Large intestine (tissue), 3 donors: ENCODE measurements around the gene HYI. TPM values are rescaled to one million over a fixed set of nuclear protein-coding genes. Genes with fewer than 3 reads are reported as not detected.
A peak's percentile ranks its signal among the peaks of the same experiment; 100 is the strongest.
"Not testable (repeated sequence)": the region's sequence is repeated elsewhere in the genome, so short reads cannot be mapped to it uniquely, and the experiment has no call there.

Experiments
- DNase-seq, 2 donors: peaks; one replicate each; pipeline versions ENCODE4 v3.0.0 to v3.0.0-alpha.2; 2013
- H3K27ac ChIP-seq: one replicate; pipeline ENCODE4 v1.5.1; 2013; ENCODE audit warnings: low read length
- H3K27me3 ChIP-seq: 2 replicates; pipeline ENCODE4 v1.6.1; 2013; ENCODE audit warnings: low read length; ENCODE audit not compliant: control insufficient read depth, insufficient read depth
- H3K36me3 ChIP-seq: 2 replicates; pipeline ENCODE4 v1.6.1; 2013; ENCODE audit warnings: low read length; ENCODE audit not compliant: control insufficient read depth, insufficient read depth
- H3K4me1 ChIP-seq: one replicate; pipeline ENCODE4 v1.6.1; 2013; ENCODE audit warnings: low read length; ENCODE audit not compliant: control insufficient read depth, insufficient read depth
- H3K4me3 ChIP-seq: one replicate; pipeline ENCODE4 v1.5.1; 2013; ENCODE audit warnings: low read length
- H3K9me3 ChIP-seq: one replicate; pipeline ENCODE4 v1.6.1; 2013; ENCODE audit warnings: mild to moderate bottlenecking, low read depth, low read length, moderate library complexity; ENCODE audit not compliant: control insufficient read depth
- WGBS: methylation state at CpG from one replicate; pipeline ENCODE4 v1.1.5; 2013; ENCODE audit warnings: low lambda C conversion rate; ENCODE audit not compliant: insufficient coverage; 5-methylcytosine and 5-hydroxymethylcytosine counted together
- polyA plus RNA-seq: library from polyadenylated mRNA; unstranded; fragments of 120-200 nt; gene quantifications from one replicate; pipeline ENCODE4 v1.2.1, GENCODE V29; 2013

The HYI gene
- polyA plus RNA-seq, 1 donor: 68.1 TPM

GRCh38 chr1:43484367-43484766 lies 30.6 kb upstream of the HYI start:
- no peaks in the 10 kb centered on the region for H3K27me3 ChIP-seq
- H3K27ac ChIP-seq: no peak overlapping the region
- DNase-seq: no peak
- H3K9me3 ChIP-seq: peaks cover 3% of the 10 kb centered on the region
- H3K4me1 ChIP-seq: no peaks in the 10 kb centered on the region
- H3K36me3 ChIP-seq: no peaks in the 10 kb centered on the region
- WGBS: 100% methylated on average over 1 of the region's 2 CpGs
- no peak overlapping the region for H3K4me3 ChIP-seq

DNA sequence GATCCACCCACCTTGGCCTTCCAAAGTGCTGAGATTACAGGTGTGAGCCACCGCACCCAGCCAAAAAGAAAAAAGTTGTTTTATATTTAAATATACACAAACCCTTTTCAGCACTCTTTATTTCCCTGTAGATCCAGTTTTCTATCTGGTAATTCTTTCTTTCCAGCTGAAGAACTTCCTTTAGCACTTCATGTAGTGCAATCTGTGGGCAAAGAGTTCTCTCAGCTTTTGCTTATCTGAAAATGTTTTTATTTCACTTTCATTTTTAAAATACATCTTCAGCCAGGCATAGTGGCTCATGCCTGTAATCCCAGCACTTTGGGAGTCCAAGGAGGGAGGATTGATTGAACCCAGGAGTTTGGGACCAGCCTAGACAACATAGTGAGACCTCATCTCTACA lies 28.5 kb upstream of the HYI start:
- no peaks in the 10 kb centered on the region for H3K9me3 ChIP-seq
- no peaks in the 10 kb centered on the region for H3K36me3 ChIP-seq
- H3K4me3 ChIP-seq: no peak overlapping the region
- no CpG with 5 or more reads among the region's 1 CpG for WGBS
- DNase-seq: peak in 1 of 2 donors; percentile 42
- no peaks in the 10 kb centered on the region for H3K4me1 ChIP-seq
- H3K27ac ChIP-seq: peak overlapping the region; percentile 27
- H3K27me3 ChIP-seq: no peaks in the 10 kb centered on the region

- no peaks in the 10 kb centered on the region for H3K4me1 ChIP-seq
- H3K27ac ChIP-seq: no peak overlapping the region
- no peak overlapping the region for H3K4me3 ChIP-seq
- no peaks in the 10 kb centered on the region for H3K9me3 ChIP-seq
- DNase-seq: no peak
- H3K36me3 ChIP-seq: no peaks in the 10 kb centered on the region
- WGBS: no CpG with 5 or more reads among the region's 2 CpGs
- H3K27me3 ChIP-seq: no peaks in the 10 kb centered on the region
Measured at GRCh38 chr1:43481491-43481890, 27.8 kb upstream of the HYI start.

DNA sequence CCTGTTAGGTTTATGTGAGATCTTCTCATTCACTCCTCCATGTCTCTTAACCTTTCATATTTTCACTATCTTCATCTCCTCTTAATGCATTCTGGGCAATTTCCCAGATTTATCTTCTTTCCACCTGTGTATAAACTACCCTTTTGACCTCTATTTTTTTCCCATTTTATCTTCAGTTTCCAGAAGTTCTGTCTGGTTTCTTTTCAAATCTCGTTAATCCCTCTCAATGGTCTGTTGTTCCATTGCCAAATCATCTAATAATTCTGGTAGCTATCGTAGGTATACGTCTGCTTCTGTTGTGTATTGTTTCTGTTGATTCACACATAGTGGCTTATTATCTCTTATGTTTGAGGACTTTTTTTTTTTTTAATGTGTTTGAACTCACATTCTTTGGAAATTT lies 25.7 kb upstream of the HYI start:
- no peak for DNase-seq
- no peak overlapping the region for H3K4me3 ChIP-seq
- no peak overlapping the region for H3K27ac ChIP-seq
- no peaks in the 10 kb centered on the region for H3K36me3 ChIP-seq
- H3K4me1 ChIP-seq: peaks cover 4% of the 10 kb centered on the region
- no CpG with 5 or more reads among the region's 3 CpGs for WGBS
- no peaks in the 10 kb centered on the region for H3K9me3 ChIP-seq
- H3K27me3 ChIP-seq: no peaks in the 10 kb centered on the region

DNA sequence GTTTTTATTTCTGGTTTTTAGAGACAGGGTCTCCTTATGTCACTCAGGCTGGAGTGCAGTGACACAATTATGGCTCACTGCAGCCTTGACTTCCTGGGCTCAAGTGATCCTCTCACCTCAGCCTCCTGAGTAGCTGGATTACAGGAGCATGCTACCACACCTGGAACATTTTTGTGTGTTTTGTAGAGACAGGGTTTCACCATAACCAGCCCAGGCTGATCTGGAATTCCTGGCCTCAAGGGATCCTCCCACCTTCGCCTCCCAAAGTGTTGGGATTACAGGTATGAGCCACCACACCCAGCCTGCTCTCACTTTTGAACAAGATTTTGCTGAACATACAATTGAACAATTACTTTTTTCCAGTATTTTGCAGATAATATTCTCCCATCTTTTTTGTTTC lies 24.0 kb upstream of the HYI start:
- Histone ChIP-seq H3K27me3 (no peaks in the 10 kb centered on the region), H3K27ac (no peak overlapping the region), H3K9me3 (no peaks in the 10 kb centered on the region), H3K4me3 (no peak overlapping the region), H3K36me3 (no peaks in the 10 kb centered on the region), H3K4me1 (peaks cover 7% of the 10 kb centered on the region)
- WGBS: no CpG with 5 or more reads among the region's 1 CpG
- DNase-seq: no peak

DNA sequence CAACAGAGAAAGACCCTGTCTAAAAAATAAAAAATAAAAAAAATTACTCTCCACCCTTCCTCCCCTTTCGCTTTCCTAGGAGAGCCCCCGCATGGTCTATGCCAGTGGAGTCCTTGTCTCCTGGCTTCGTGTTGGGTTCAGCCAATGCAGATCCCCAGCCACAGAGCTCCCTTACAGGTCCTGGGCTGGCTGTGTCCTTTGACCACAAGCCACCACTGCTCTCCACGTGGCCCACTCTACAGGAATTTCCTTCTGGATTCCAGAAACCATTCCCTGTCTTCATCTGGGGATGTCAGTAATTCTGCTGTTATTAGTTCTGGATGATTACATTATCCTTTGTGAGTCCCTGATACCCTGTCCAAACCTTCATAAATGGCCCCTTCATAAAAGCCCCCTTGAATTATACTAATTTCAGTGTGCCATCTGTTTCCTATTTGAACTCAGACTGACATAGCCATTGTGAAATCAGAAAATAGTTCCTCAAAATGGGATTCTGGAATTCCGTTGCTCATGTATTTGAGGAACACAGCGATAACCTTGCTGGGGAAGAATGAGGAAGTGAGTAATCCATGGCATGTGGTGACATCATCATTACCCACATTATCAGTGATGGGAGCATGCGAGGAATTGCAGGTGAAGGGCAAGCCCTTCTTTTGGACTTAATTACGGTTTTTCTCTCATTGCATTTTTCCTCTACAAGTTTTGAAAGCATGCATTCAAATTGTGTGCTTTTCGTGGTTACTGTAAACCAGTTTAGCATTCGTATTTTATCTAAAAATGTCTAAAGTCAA lies 22.1 kb upstream of the HYI start:
- H3K4me1 ChIP-seq, H3K36me3 ChIP-seq, H3K27me3 ChIP-seq, H3K4me3 ChIP-seq, H3K9me3 ChIP-seq: not testable (repeated sequence)
- peak in 1 of 2 donors; percentile 58 for DNase-seq
- WGBS: no CpG with 5 or more reads among the region's 10 CpGs
- peak overlapping the region; percentile 30 for H3K27ac ChIP-seq

GRCh38 chr1:43473463-43473862 lies 19.7 kb upstream of the HYI start:
- 79% methylated on average over 2 of the region's 4 CpGs for WGBS
- DNase-seq: no peak
- no peak overlapping the region for H3K4me3 ChIP-seq
- H3K27ac ChIP-seq: no peak overlapping the region
- H3K36me3 ChIP-seq: no peaks in the 10 kb centered on the region
- H3K4me1 ChIP-seq: peaks cover 7% of the 10 kb centered on the region
- no peaks in the 10 kb centered on the region for H3K27me3 ChIP-seq
- no peaks in the 10 kb centered on the region for H3K9me3 ChIP-seq

DNA sequence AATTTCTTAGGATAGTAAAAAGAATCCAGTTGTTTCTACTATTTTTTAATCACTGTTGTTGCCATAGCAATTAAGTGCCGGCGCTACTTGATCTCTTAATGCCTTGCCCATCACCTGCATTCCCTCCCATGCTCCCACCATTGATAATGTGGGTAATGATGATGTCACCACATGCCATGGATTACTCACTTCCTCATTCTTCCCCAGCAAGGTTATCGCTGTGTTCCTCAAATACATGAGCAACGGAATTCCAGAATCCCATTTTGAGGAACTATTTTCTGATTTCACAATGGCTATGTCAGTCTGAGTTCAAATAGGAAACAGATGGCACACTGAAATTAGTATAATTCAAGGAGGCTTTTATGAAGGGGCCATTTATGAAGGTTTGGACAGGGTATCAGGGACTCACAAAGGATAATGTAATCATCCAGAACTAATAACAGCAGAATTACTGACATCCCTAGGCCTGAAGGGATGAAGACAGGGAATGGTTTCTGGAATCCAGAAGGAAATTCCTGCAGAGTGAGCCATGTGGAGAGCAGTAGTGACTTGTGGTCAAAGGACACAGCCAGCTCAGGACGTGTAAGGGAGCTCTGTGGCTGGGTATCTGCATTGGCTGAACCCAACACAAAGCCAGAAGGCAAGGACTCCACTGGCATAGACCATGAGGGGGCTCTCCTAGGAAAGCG lies 18.9 kb upstream of the HYI start:
- not testable (repeated sequence) for H3K9me3 ChIP-seq, H3K4me3 ChIP-seq, H3K4me1 ChIP-seq, H3K36me3 ChIP-seq, H3K27me3 ChIP-seq
- DNase-seq: peak in 1 of 2 donors; percentile 46
- peak overlapping the region; percentile 52 for H3K27ac ChIP-seq
- no CpG with 5 or more reads among the region's 6 CpGs for WGBS

DNA sequence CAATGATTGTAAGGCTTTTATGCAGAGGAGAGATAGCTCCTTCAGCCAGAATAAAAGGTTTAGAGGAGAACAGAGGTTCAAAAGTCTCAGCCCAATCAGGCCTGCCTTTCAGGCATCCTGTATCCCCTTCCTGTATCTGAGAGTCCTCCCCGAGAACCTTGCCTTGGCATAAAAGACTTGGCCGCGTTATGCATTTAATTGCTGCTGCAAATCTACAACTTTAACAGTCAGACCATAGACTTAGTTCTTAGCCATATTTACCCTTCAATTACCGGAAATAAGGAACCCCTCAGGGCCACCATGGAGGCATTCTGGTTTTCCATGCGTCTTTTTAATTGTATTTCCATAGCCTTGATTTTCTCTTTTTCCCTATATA lies 18.3 kb upstream of the HYI start:
- Histone ChIP-seq H3K27ac (no peak overlapping the region), H3K4me1 (peaks cover 7% of the 10 kb centered on the region), H3K27me3 (no peaks in the 10 kb centered on the region), H3K9me3 (no peaks in the 10 kb centered on the region), H3K36me3 (no peaks in the 10 kb centered on the region), H3K4me3 (no peak overlapping the region)
- DNase-seq: no peak
- WGBS: 100% methylated on average over 2 of the region's 5 CpGs

DNA sequence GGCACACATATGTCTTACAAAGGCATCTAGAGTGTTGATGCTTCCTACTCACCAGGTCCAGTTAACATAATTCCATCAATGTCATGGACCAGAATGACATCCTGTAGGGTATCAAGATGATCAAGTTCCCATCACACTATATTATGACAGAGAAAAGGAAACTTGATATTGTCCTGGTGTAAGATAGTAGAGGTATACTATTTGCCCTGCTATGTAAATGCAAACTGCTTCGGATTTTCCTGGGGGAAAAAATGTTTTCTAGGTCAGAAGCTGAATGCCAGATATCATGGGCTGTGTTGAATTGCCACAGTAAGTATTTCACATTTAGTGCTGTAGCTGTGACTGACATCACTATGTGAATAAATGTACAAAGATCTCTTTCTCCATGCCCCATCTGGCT lies 16.2 kb upstream of the HYI start:
- no peaks in the 10 kb centered on the region for H3K27me3 ChIP-seq
- no peaks in the 10 kb centered on the region for H3K9me3 ChIP-seq
- peaks cover 21% of the 10 kb centered on the region for H3K4me1 ChIP-seq
- no peak overlapping the region for H3K27ac ChIP-seq
- H3K4me3 ChIP-seq: no peak overlapping the region
- H3K36me3 ChIP-seq: no peaks in the 10 kb centered on the region
- DNase-seq: no peak
- WGBS: no CpG with 5 or more reads among the region's 1 CpG

DNA sequence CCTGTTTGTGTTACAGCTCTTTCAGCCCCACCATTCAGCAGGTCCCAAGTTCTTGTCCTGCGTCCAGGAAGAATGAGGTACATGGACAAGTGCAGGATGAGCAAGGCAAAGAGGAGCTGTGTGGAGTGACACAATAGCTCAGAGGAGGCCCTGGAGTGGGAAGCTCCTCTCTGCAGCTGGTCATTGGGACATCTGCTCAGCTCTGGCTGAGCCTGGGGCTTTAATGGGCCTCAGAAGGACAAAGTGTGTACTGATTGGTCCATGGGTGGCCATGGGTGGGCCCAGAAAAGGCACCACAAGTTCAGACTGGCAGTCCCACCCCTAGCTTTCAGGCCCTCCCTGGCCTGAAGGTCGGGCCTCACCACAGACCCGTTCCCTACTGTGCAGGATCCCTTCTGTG lies 14.7 kb upstream of the HYI start:
- DNase-seq: no peak
- H3K4me3 ChIP-seq: no peak overlapping the region
- WGBS: no CpG with 5 or more reads among the region's 3 CpGs
- H3K9me3 ChIP-seq: no peaks in the 10 kb centered on the region
- no peaks in the 10 kb centered on the region for H3K27me3 ChIP-seq
- H3K4me1 ChIP-seq: peaks cover 34% of the 10 kb centered on the region
- H3K27ac ChIP-seq: no peak overlapping the region
- no peaks in the 10 kb centered on the region for H3K36me3 ChIP-seq
